Urinary bladder (tissue), 4 donors: ENCODE results near the gene CCNI. TPM values are rescaled to one million over a fixed set of nuclear protein-coding genes. Genes with fewer than 3 reads are reported as not detected.
"Not testable (repeated sequence)": the region's sequence is repeated elsewhere in the genome, so short reads cannot be mapped to it uniquely, and the experiment has no call there.

Experiments
- DNase-seq: peaks from one replicate; pipeline ENCODE4 v3.0.0-alpha.2; 2015; ENCODE audit errors: extremely low spot score
- H3K27ac ChIP-seq: one replicate; pipeline ENCODE4 v1.5.1; 2013; ENCODE audit warnings: low read depth, mild to moderate bottlenecking, moderate library complexity
- H3K36me3 ChIP-seq: one replicate; pipeline ENCODE4 v1.6.1; 2013; ENCODE audit warnings: mild to moderate bottlenecking, moderate library complexity; ENCODE audit not compliant: insufficient read depth
- H3K4me1 ChIP-seq: one replicate; pipeline ENCODE4 v1.6.1; 2013; ENCODE audit warnings: mild to moderate bottlenecking, moderate library complexity; ENCODE audit not compliant: insufficient read depth
- H3K4me3 ChIP-seq: one replicate; pipeline ENCODE4 v1.5.1; 2013; ENCODE audit warnings: low read depth, low read length
- WGBS: extraction: QIAGEN DNeasy Blood & Tissue Kit; methylation state at CpG from one replicate; pipeline ENCODE4 v1.1.7; 2013; 5-methylcytosine and 5-hydroxymethylcytosine counted together
- polyA plus RNA-seq: library from polyadenylated mRNA; stranded (reverse); fragments of 200-250 nt; gene quantifications from one replicate; pipeline ENCODE4 v1.2.3, GENCODE V29; 2013
- total RNA-seq: library from RNA; depleted of rRNA; stranded (reverse); fragments of >200 nt; gene quantifications from one replicate; pipeline ENCODE4 v1.2.3, GENCODE V29; 2014
- donor health status: healthy with polysubstance abuse.
- donor health status: healthy.

The CCNI gene
- total and polyA plus RNA-seq, 2 donors = 232 to 249 TPM

DNA sequence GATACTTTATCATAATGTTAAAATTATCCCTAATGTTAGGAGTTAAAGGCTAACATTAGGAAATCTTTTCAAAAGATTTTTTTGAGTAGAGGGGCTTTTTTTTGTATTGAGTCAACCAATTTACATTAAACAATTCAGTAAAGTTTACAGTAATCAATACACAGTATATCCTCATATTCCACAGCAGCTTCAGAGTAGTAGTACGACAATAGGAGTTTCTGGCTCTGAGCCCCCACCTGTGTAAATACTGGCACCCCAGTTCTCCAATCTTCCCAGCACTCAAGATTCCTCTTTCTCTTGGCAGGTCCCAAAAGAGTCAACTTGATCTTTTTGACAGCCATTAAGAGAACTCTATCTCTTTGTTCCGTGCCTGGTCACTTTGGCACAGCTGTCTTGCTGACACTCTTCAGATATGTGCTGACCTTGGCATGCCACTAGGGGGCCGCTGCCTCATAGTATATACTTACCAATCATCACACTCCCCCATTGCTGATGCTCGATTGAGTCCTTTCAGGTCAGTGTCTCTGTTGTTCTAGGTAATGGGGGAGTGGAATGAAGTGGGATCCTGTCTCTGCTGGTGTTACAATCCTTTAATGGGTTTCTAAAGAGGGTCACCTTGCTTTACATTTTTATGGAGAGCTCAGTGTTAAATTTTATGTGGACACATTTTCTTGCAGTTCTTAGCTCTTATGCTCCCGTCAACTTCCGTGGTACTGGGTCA, 19.5 kb upstream of the CCNI start:
- H3K4me3 ChIP-seq = no peak overlapping the region
- WGBS = 59% methylated on average over 6 of the region's 6 CpGs
- no peak overlapping the region for H3K27ac ChIP-seq
- no peaks in the 10 kb centered on the region for H3K36me3 ChIP-seq
- no peak for DNase-seq
- H3K4me1 ChIP-seq = no peaks in the 10 kb centered on the region

DNA sequence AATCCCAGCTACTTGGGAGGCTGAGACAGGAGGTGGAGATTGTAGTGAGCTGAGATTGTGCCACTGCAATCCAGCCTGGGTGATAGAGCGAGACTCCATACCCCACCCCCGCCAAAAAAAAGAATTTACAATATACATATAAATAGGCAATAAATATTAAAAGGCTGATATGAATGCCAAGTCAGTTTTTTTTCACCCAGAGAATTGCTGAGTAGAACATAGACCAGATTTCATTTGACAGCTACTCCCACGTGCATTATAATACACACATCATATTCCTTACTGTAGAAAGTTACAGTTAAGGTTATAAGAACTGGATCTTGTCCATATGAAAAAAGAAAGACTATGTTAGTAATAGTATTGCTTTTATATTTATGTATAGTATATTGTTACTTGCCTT, 18.7 kb upstream of the CCNI start:
- no peak for DNase-seq
- no peaks in the 10 kb centered on the region for H3K4me1 ChIP-seq
- H3K27ac ChIP-seq = no peak overlapping the region
- no peaks in the 10 kb centered on the region for H3K36me3 ChIP-seq
- H3K4me3 ChIP-seq = no peak overlapping the region
- WGBS = 71% methylated on average over 3 of the region's 3 CpGs

DNA sequence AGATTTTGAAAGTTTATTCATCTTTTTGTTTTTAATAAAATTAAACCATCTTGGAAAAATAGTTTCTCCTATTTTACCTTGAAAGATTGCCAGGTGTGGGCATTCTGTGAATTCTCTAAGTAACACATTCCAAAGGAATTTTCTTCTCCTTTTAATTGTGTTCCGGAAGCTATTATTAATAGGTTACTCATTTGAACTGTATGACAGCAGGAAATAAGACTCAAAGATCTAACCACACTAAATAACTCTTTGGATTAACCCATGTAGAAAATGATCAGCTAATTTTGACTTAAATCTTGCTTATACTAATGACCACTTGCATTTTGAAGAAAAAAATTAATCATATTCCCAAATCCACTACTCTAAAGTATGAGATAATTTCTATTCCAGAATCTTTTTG, 17.6 kb upstream of the CCNI start:
- Histone ChIP-seq H3K4me1 (no peaks in the 10 kb centered on the region), H3K36me3 (no peaks in the 10 kb centered on the region), H3K4me3 (no peak overlapping the region), H3K27ac (no peak overlapping the region)
- 77% methylated on average over 1 of the region's 1 CpG for WGBS
- no peak for DNase-seq

DNA sequence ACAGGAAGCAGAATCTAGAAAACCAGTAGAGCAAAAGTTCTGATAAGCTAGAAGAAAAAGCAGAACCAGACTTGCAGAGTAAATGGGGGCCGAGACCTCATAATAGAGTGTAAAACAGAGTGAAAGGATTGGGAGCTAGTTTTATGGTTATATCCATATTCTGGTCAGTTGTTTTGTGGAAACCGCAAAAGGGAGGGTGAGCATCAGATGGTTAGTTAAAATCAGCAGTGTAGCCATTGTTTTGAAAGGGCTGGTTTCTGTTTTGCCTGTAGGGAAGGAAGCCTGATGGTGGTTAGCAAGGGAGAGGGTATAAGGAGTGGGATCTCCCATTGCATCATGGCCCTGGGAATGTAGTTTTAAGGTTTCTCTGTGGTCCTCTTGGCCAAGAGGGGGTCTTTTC, 17.2 kb upstream of the CCNI start:
- H3K4me1 ChIP-seq = no peaks in the 10 kb centered on the region
- H3K4me3 ChIP-seq = no peak overlapping the region
- 88% methylated on average over 2 of the region's 2 CpGs for WGBS
- no peak overlapping the region for H3K27ac ChIP-seq
- DNase-seq = no peak
- H3K36me3 ChIP-seq = no peaks in the 10 kb centered on the region

DNA sequence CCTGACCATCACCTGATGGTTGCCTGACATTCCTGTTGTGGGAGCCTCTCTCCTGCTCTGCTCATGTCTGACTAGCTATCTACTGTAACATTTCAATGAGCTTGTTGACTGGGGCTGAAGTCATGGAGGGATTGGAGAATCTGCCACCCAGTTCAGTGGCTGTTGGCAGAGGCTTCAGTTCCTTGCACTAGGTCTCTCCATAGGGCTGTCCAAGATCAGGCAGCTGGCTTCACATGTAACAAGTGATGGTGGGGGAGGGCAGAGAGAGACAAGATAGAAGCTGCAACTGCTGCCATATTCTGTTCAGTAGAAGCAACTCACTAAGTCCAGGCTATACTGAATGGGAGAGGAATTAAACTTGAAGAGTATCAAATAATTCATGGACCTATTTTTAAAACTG, 14.1 kb upstream of the CCNI start:
- Histone ChIP-seq H3K4me1 (no peaks in the 10 kb centered on the region), H3K27ac (no peak overlapping the region), H3K36me3 (no peaks in the 10 kb centered on the region), H3K4me3 (no peak overlapping the region)
- no peak for DNase-seq

DNA sequence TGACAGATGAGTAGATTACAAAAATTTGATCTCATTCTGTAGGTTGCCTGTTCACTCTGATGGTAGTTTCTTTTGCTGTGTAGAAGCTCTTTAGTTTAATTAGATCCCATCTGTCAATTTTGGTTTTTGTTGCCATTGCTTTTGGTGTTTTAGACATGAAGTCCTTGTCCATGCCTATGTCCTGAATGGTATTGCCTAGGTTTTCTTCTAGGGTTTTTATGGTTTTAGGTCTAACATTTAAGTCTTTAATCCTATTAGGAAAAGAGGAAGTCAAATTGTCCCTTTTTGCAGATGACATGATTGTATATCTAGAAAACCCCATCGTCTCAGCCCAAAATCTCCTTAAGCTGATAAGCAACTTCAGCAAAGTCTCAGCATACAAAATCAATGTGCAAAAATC, 11.2 kb upstream of the CCNI start:
- WGBS = 96% methylated on average over 1 of the region's 1 CpG
- H3K36me3 ChIP-seq = not testable (repeated sequence)

DNA sequence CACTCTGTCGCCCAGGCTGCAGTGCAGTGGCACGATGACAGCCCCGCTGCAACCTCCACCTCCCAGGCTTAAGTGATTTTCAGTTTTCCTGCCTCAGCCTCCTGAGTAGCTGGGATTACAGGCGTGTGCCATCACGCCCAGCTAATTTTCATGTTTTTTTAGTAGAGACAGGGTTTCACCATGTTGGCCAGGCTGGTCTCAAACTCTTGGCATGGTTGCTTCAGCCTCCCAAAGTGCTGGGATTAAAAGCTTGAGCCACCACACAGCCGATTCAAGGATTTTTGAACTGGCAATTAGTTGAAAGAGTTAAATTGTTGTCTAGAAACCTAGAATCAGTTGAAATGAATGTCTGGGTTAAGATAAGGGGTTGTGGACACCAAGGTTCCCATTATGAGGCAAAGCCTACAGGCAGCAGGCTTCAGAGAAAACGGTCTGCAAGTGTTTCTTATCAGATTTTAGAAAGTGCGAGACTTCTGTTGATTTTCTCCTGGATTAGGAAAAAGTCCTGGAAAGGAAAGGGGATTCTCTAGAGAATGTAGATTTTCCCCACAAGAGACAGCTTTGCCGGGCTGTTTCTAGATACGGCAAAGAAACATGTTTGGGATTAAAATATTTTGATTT, 8.3 kb upstream of the CCNI start:
- 69% methylated on average over 10 of the region's 10 CpGs for WGBS
- H3K4me3 ChIP-seq = no peak overlapping the region
- no peak for DNase-seq
- no peak overlapping the region for H3K27ac ChIP-seq
- H3K36me3 ChIP-seq = no peaks in the 10 kb centered on the region
- no peaks in the 10 kb centered on the region for H3K4me1 ChIP-seq

More for the DNA sequence above, 11.2 kb upstream of the CCNI start:
- not testable (repeated sequence) for H3K4me1 ChIP-seq, H3K4me3 ChIP-seq, DNase-seq, H3K27ac ChIP-seq

DNA sequence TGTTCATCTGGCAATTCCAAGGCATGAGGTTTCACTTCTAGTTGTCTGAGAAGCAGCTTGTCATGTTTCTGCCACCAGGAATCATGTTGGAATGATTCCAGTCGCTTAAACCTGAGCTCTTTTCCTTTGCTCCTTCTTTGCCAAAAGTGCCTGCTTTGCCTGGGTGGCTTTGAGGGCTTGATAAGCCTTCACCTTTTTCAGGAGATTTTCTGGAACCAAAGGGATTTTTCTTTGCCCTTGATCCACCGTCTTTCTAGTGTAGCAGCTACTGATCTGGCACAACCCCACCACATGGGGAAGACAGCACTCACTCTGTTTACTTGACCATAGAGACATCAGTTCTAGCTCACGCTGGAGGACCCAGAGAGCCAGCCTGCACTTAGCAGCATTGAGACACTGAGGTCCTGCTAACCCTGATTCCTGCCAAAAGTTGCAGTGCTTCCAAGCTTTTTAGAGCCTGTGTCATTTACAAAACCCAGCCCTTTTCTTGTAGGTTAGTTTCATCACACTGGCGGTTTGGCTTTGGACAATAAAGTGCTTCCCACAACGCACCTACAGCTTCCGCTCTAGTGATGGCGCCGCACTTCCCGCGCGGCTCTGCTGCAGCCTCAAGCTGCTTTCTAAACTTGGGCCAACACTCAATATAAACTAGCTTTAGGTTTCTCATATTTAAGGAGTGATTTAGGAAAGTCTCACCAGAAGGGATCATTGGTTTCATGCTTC, 7.3 kb upstream of the CCNI start:
- no peak overlapping the region for H3K4me3 ChIP-seq
- no peaks in the 10 kb centered on the region for H3K36me3 ChIP-seq
- DNase-seq = no peak
- no peaks in the 10 kb centered on the region for H3K4me1 ChIP-seq
- 86% methylated on average over 11 of the region's 11 CpGs for WGBS
- no peak overlapping the region for H3K27ac ChIP-seq

DNA sequence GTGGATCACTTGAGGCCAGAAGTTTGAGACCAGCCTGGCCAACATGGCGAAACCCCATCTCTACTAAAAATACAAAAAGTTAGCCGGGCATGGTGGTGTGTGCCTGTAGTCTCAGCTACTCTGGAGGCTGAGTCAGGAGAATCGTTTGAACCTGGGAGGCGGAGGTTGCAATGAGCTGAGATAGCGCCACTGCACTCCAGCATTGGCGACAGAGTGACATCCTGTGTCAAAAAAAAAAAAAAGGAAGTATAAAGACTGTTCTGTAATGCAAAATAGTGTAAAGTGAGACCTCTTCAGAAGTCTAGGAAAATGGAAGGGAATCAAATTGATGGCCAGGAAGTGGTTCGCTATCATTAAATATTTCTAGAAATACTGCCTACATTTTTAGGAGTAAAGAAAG, 5.0 kb upstream of the CCNI start:
- H3K4me3 ChIP-seq, H3K4me1 ChIP-seq, H3K36me3 ChIP-seq, H3K27ac ChIP-seq, DNase-seq: not testable (repeated sequence)
- 89% methylated on average over 7 of the region's 7 CpGs for WGBS

DNA sequence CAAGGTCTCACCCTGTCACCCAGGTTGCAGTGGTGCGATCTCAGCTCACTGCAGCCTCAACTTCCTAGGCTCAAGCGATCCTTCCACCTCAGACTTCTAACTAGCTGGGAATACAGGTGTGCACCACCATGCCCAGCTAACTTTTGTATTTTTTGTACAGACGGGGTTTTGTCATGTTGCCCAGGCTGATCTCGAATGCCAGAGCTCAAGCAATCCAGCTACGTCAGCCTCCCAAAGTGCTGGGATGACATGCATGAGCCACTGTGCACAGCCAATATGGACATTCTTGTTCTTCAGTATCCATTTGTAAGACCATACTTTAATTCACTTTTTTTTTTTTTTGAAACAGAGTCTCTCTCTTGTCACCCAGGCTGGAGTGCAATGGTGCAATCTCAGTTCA, 3.5 kb upstream of the CCNI start:
- no peak for DNase-seq
- Histone ChIP-seq H3K4me1 (no peaks in the 10 kb centered on the region), H3K4me3 (no peak overlapping the region), H3K36me3 (no peaks in the 10 kb centered on the region), H3K27ac (no peak overlapping the region)
- 81% methylated on average over 5 of the region's 5 CpGs for WGBS

DNA sequence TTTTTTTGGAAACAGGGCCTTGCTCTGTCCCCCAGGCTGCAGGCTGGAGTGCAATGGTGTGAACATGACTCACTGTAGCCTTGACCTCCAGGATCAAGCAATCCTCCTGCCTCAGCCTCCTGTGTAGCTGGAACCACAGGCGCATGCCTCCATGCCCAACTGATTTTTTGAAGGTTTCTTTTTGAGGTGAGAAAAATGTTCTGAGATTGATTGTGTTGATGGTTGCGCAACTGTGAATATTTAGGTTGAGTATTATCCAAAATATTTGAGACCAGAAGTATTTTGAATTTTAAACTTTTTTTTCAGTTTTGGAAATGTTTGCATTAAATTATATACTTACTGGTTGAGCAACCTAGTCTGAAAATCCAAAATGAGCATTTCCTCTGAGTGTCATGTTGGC, 2.6 kb upstream of the CCNI start:
- no peak for DNase-seq

DNA sequence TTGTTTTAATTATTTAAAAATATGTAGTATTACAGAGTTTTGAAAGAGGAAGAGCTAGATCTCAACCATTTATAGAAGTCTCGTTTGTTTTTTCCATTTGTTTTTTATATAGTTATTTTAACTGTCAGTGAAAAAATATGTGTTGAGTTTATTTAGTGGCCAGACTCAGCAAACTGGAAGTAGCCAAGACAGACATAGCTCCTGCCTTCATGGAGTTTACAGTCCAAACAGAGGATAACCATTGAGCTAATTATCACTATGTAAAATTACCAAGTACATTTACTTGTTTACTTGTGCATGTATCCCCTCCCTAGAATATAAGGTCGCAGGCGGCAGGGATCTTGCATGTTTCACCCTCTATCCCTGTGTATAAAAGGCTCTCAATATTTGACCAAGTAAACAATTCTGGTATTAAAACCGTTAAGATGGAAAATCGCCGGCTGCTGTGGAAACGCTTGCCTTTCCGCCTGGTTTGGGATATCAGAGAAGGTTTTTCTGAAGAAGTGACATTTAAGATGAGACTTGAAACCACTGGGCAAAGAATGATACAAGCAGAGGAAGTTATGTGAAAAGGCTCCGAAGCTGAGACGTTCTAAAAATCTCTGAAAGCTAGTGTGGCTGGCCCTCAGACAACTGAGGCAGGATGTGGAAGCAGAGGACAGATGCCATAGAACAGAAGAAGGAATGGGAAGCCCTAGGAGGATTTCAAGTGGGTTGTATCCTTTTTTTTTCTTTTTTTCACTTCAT, 1.3 kb upstream of the CCNI start:
- H3K36me3 ChIP-seq = no peaks in the 10 kb centered on the region
- no peak overlapping the region for H3K27ac ChIP-seq
- DNase-seq = no peak
- H3K4me1 ChIP-seq = no peaks in the 10 kb centered on the region
- H3K4me3 ChIP-seq = peak overlapping the region; percentile 84
- WGBS = 75% methylated on average over 10 of the region's 10 CpGs

More for the DNA sequence above, 2.6 kb upstream of the CCNI start:
- 99% methylated on average over 2 of the region's 2 CpGs for WGBS
- no peaks in the 10 kb centered on the region for H3K36me3 ChIP-seq
- H3K4me3 ChIP-seq = no peak overlapping the region
- H3K4me1 ChIP-seq = no peaks in the 10 kb centered on the region
- H3K27ac ChIP-seq = no peak overlapping the region

DNA sequence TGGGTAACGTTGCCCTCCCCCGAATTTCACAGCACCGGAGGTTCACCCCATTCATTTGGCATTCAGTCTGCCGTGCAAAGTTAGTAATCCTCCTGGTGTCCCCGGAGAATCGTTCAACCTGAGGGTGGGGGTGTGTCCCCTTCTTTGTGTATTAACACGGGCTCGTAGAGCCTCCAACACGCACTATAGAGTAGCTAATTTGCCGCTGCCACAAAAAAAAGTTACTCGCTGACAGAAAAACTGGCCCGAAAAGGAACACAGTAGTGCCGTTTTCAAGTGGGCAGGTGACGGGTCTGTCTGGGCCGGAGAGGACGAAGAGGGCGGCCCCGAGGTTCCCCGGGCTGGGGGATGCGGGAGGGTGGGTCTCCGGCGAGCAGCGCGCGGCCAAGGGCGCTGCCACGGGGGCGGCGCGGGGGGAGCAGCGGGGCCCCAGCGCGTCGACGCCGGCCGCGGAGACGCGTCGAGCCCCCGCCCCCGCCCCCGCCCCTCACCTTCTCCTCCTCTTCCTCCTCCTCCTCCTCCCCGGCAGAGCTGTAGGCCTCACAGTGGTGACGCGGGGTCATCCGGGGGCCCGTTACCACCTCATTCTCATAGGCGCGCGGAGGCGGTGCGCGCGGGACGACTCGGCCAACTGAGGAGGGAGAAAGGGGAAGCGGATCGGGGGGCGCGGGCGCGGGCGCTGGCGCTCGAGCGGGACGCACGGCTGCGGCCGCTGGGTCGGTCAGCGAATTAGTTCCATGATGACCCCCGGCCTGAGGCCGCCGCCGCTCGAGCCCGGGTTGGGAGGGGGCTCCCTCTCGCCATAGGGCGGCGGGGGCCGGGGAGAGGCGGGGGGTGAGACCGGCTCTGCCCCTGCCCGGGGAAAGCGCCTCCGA, 571 bp downstream of the CCNI start:
- Histone ChIP-seq H3K36me3 (no peaks in the 10 kb centered on the region), H3K4me3 (peak overlapping the region; percentile 84), H3K4me1 (no peaks in the 10 kb centered on the region), H3K27ac (peak overlapping the region; percentile 100)
- DNase-seq = no peak
- under 1% methylated on average over 87 of the region's 89 CpGs for WGBS
